ENCODE measurements around the gene MTG2. TPM values are rescaled to one million over a fixed set of nuclear protein-coding genes. Genes with fewer than 3 reads are reported as not detected.

Gene MTG2
- total RNA-seq, 1 experiment from 2014 or later, result 27.9 TPM

DNA sequence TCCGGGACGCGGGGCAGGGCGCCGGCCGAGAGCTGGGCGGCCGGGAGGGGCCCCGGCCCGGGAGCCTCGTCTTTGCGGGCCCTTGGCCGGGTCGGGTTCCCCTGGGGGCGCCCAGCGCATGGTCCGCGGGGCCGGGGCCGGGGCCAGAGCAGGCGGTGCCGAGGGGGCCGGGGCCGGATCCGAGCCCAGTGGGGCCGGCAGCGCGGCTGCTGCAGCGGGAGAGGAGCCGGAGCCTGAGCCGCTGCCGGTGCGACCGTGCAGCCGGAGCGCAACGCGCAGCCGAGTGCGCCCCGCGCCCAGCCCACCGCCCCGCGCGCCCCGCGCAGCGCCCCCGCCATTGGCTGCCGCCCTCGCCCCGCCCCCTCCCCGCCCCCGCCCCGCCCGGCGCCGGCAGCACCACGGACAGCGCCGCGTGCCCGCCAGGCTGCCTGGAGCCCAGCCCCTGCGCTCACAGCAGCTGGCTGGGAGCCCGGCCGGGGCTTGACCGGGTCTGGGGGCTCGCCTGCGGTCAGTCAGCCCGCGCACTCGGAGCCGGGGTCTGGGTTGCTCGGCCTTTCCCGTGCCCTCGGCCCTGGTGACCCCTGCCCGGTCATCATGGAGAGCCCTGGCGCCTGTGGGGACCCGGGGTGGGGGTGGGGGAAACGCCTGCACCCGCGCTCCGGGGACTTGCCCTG lies 37.3 kb downstream of the MTG2 start, which contains the start of gene HRH3 (continued):
- TF ChIP-seq EMX1 (CRISPR knock-in tag; IDR thresholded peaks at IDR 0.05) (no peak), SMAD4 (CRISPR knock-in tag; IDR thresholded peaks at IDR 0.05) (no peak), ATF1 (CRISPR knock-in tag; IDR thresholded peaks at IDR 0.05) (no peak), CBFB (CRISPR knock-in tag; IDR thresholded peaks at IDR 0.05; ENCODE audit: low read depth) (no peak), ZNF219 (CRISPR knock-in tag; IDR thresholded peaks at IDR 0.05; ENCODE audit: borderline replicate concordance) (peak; percentile 66; the same call in 1 of the 2 replicates), RORB (CRISPR knock-in tag; IDR thresholded peaks at IDR 0.05) (no peak)
- TF ChIP-seq, protein P1, sequence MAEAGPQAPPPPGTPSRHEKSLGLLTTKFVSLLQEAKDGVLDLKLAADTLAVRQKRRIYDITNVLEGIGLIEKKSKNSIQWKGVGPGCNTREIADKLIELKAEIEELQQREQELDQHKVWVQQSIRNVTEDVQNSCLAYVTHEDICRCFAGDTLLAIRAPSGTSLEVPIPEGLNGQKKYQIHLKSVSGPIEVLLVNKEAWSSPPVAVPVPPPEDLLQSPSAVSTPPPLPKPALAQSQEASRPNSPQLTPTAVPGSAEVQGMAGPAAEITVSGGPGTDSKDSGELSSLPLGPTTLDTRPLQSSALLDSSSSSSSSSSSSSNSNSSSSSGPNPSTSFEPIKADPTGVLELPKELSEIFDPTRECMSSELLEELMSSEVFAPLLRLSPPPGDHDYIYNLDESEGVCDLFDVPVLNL (CRISPR knock-in tag; IDR thresholded peaks at IDR 0.05; ENCODE audit: borderline replicate concordance, low read depth), result 0 out of 2 replicates have a peak, but pooled peaks have one; percentile 32
- TF ChIP-seq, protein P2, sequence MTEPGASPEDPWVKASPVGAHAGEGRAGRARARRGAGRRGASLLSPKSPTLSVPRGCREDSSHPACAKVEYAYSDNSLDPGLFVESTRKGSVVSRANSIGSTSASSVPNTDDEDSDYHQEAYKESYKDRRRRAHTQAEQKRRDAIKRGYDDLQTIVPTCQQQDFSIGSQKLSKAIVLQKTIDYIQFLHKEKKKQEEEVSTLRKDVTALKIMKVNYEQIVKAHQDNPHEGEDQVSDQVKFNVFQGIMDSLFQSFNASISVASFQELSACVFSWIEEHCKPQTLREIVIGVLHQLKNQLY (CRISPR knock-in tag; IDR thresholded peaks at IDR 0.05), result no peak
- TF ChIP-seq, protein P3, sequence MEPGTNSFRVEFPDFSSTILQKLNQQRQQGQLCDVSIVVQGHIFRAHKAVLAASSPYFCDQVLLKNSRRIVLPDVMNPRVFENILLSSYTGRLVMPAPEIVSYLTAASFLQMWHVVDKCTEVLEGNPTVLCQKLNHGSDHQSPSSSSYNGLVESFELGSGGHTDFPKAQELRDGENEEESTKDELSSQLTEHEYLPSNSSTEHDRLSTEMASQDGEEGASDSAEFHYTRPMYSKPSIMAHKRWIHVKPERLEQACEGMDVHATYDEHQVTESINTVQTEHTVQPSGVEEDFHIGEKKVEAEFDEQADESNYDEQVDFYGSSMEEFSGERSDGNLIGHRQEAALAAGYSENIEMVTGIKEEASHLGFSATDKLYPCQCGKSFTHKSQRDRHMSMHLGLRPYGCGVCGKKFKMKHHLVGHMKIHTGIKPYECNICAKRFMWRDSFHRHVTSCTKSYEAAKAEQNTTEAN (CRISPR knock-in tag; IDR thresholded peaks at IDR 0.05), result 0 out of 2 replicates have a peak, but pooled peaks have one; percentile 18
- TF ChIP-seq, protein P4, sequence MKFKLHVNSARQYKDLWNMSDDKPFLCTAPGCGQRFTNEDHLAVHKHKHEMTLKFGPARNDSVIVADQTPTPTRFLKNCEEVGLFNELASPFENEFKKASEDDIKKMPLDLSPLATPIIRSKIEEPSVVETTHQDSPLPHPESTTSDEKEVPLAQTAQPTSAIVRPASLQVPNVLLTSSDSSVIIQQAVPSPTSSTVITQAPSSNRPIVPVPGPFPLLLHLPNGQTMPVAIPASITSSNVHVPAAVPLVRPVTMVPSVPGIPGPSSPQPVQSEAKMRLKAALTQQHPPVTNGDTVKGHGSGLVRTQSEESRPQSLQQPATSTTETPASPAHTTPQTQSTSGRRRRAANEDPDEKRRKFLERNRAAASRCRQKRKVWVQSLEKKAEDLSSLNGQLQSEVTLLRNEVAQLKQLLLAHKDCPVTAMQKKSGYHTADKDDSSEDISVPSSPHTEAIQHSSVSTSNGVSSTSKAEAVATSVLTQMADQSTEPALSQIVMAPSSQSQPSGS (CRISPR knock-in tag; IDR thresholded peaks at IDR 0.05; ENCODE audit: borderline replicate concordance, low read depth), result no peak
- TF ChIP-seq, protein P5, sequence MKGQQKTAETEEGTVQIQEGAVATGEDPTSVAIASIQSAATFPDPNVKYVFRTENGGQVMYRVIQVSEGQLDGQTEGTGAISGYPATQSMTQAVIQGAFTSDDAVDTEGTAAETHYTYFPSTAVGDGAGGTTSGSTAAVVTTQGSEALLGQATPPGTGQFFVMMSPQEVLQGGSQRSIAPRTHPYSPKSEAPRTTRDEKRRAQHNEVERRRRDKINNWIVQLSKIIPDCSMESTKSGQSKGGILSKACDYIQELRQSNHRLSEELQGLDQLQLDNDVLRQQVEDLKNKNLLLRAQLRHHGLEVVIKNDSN (CRISPR knock-in tag; IDR thresholded peaks at IDR 0.05), result peak; percentile 20; the same call in 1 of the 2 replicates

DNA sequence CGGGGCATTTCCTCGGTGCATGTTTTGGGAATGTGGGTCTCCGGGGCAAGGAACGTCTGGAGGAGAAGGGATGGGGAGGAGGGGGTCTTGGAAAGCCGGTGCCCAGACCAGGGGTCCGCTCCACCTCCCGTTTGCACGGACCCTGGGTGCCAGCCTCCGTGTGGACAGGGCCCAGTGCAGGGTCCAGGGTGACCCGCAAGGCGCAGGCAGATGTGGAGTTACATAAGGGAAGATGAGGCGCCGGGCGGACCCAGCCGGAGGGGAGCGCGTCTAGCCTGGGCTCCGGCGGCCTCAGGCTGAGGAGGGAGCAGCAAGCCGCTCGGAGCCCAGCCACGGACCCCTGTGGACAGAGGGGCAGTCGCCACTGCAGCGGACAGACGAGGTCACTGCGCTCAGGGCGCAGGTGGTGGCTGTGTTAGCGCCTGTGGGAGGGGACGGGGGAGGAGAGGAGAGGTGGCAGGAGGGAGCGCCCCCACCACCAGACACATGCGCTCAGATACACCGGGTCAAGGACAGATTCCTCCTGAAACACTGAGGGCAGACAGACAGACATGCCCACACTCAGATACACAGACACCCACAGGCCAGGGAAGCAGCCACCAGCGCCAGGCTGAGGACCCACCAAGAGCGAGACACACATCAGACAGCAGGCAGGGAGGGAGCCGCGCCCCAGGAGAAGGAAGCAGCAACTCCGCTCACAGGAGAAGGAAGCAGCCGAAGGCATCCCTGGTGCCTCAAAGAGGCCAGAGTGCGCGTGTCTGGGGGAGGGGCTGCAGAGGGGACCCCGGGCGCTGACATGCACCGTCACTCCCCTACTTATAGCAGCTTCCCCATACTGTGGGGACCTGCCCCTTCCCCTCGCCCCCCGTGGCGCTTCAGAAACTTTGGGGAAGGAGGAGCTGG lies 38.1 kb downstream of the MTG2 start:
- POLR2A ChIA-PET, result no interaction called here
- H3K27me3 Mint-ChIP-seq (ENCODE audit: low read depth), result peaks cover 38% of the 10 kb centered on the region
- peak; percentile 54 for DNase-seq (ENCODE audit: low spot score)
- TF ChIP-seq, protein P6, sequence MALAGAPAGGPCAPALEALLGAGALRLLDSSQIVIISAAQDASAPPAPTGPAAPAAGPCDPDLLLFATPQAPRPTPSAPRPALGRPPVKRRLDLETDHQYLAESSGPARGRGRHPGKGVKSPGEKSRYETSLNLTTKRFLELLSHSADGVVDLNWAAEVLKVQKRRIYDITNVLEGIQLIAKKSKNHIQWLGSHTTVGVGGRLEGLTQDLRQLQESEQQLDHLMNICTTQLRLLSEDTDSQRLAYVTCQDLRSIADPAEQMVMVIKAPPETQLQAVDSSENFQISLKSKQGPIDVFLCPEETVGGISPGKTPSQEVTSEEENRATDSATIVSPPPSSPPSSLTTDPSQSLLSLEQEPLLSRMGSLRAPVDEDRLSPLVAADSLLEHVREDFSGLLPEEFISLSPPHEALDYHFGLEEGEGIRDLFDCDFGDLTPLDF (CRISPR knock-in tag; IDR thresholded peaks at IDR 0.05), result no peak
- TF ChIP-seq, protein P7, sequence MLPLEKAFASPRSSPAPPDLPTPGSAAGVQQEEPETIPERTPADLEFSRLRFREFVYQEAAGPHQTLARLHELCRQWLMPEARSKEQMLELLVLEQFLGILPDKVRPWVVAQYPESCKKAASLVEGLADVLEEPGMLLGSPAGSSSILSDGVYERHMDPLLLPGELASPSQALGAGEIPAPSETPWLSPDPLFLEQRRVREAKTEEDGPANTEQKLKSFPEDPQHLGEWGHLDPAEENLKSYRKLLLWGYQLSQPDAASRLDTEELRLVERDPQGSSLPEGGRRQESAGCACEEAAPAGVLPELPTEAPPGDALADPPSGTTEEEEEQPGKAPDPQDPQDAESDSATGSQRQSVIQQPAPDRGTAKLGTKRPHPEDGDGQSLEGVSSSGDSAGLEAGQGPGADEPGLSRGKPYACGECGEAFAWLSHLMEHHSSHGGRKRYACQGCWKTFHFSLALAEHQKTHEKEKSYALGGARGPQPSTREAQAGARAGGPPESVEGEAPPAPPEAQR (CRISPR knock-in tag; IDR thresholded peaks at IDR 0.05), result no peak
- TF ChIP-seq JUN (CRISPR knock-in tag; IDR thresholded peaks at IDR 0.05) (no peak), FOXK1 (CRISPR knock-in tag; IDR thresholded peaks at IDR 0.05) (no peak), GABPB1 (CRISPR knock-in tag; IDR thresholded peaks at IDR 0.05) (no peak; the same call in 1 of the 2 replicates), TEAD4 (CRISPR knock-in tag; IDR thresholded peaks at IDR 0.05) (no peak), ZNF416 (CRISPR knock-in tag; IDR thresholded peaks at IDR 0.05) (no peak), GTF2I (CRISPR knock-in tag; conservative IDR thresholded peaks at IDR 0.05) (no peak)
- TF ChIP-seq, protein P8, sequence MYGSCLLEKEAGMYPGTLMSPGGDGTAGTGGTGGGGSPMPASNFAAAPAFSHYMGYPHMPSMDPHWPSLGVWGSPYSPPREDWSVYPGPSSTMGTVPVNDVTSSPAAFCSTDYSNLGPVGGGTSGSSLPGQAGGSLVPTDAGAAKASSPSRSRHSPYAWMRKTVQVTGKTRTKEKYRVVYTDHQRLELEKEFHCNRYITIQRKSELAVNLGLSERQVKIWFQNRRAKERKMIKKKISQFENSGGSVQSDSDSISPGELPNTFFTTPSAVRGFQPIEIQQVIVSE (CRISPR knock-in tag; IDR thresholded peaks at IDR 0.05; ENCODE audit: borderline replicate concordance), result no peak
- TF ChIP-seq, protein P9, sequence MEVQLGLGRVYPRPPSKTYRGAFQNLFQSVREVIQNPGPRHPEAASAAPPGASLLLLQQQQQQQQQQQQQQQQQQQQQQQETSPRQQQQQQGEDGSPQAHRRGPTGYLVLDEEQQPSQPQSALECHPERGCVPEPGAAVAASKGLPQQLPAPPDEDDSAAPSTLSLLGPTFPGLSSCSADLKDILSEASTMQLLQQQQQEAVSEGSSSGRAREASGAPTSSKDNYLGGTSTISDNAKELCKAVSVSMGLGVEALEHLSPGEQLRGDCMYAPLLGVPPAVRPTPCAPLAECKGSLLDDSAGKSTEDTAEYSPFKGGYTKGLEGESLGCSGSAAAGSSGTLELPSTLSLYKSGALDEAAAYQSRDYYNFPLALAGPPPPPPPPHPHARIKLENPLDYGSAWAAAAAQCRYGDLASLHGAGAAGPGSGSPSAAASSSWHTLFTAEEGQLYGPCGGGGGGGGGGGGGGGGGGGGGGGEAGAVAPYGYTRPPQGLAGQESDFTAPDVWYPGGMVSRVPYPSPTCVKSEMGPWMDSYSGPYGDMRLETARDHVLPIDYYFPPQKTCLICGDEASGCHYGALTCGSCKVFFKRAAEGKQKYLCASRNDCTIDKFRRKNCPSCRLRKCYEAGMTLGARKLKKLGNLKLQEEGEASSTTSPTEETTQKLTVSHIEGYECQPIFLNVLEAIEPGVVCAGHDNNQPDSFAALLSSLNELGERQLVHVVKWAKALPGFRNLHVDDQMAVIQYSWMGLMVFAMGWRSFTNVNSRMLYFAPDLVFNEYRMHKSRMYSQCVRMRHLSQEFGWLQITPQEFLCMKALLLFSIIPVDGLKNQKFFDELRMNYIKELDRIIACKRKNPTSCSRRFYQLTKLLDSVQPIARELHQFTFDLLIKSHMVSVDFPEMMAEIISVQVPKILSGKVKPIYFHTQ (CRISPR knock-in tag; IDR thresholded peaks at IDR 0.05), result no peak
- CTCF ChIA-PET, result interaction anchor here (0.6 to 0.8 kb wide), 2 partner anchors 52 to 64 kb away, joined by 3 read pairs; no protein-coding TSS in a partner anchor
- no peaks in the 10 kb centered on the region for H3K9me3 Mint-ChIP-seq
- H3K36me3 Mint-ChIP-seq, result no peaks in the 10 kb centered on the region
- peaks cover 17% of the 10 kb centered on the region for H3K4me1 Mint-ChIP-seq
- ATAC-seq, result peak; percentile 10
- H3K4me3 Mint-ChIP-seq, result peak overlapping the region; percentile 77
- no peak overlapping the region for H3K27ac Mint-ChIP-seq

All from WTC11 (cell line).